Panc1 (cell line): ENCODE measurements around the gene DSCAM. TPM values are rescaled to one million over a fixed set of nuclear protein-coding genes. Genes with fewer than 3 reads are reported as not detected.

Experiments
- ATAC-seq: fragments of 200-7000 bp; cut with Tn5 transposase; 2 replicates; pipeline ENCODE4 v1.9.1; 2020; ENCODE audit warnings: mild to moderate bottlenecking, moderate library complexity
- BruUV-seq: library from RNA; stranded (reverse); fragments of 400-500 nt; replicated peaks from 2 replicates; lab custom pipeline; 2021; lab: Mats Ljungman, UMichigan
- CTCF ChIA-PET: fragments of 300-600 bp; sonication (Branson Sonifier 250); formaldehyde crosslinking; loops from one replicate; lab custom pipeline; 2022; ENCODE audit warnings: antibody characterized with exemption; lab: Charles Lee
- POLR2A ChIA-PET: fragments of 300-600 bp; sonication (Branson Sonifier 250); formaldehyde crosslinking; loops from one replicate; lab custom pipeline; 2022; ENCODE audit warnings: antibody characterized with exemption; lab: Charles Lee
- DNase-seq: peaks from one replicate; pipeline ENCODE4 v3.0.0-alpha.2; 2010; ENCODE audit warnings: low read depth, low spot score
- H3K27ac ChIP-seq: 2 replicates; pipeline ENCODE4 v1.5.1; 2011; ENCODE audit warnings: mild to moderate bottlenecking, low read length, inconsistent platforms
- H3K27me3 ChIP-seq: fragments of 200-500 bp; sonication (Bioruptor generic); 2 replicates; pipeline ENCODE4 v1.6.0; 2014; ENCODE audit warnings: low read length, inconsistent platforms; ENCODE audit not compliant: control insufficient read depth, insufficient read depth
- H3K36me3 ChIP-seq: fragments of 200-500 bp; sonication (Bioruptor generic); 2 replicates; pipeline ENCODE4 v1.5.1; 2014; ENCODE audit warnings: inconsistent platforms, mild to moderate bottlenecking, low read length, moderate library complexity; ENCODE audit not compliant: control insufficient read depth, insufficient read depth
- H3K4me1 ChIP-seq: 2 replicates; pipeline ENCODE4 v1.5.1; 2011; ENCODE audit warnings: inconsistent platforms, mild to moderate bottlenecking, low read length, moderate library complexity; ENCODE audit not compliant: control insufficient read depth, insufficient read depth
- H3K4me3 ChIP-seq, 2 experiments: 2 replicates each; pipeline ENCODE4 v1.5.1; 2011 to 2012; ENCODE audit warnings: low read depth in 2 of 2, low read length in 2 of 2, mild to moderate bottlenecking in 2 of 2, inconsistent platforms in 1 of 2, moderate library complexity in 1 of 2
- H3K9me3 ChIP-seq: fragments of 200-500 bp; sonication (Bioruptor generic); 2 replicates; pipeline ENCODE4 v1.5.1; 2014; ENCODE audit warnings: low read depth, mild to moderate bottlenecking, inconsistent platforms, low read length, moderate library complexity; ENCODE audit not compliant: control insufficient read depth, insufficient read depth
- CTCF ChIP-seq: fragments of 450-650 bp; IDR thresholded peaks from 2 replicates; pipeline ENCODE4 v1.5.1; 2017; ENCODE audit warnings: mild to moderate bottlenecking
- POLR2AphosphoS5 ChIP-seq: IDR thresholded peaks from 2 replicates; pipeline ENCODE4 v1.6.1; 2012; ENCODE audit warnings: mild to moderate bottlenecking, low read depth, low read length, moderate library complexity
- REST ChIP-seq, 2 experiments: IDR thresholded peaks; 2 replicates each; pipeline ENCODE4 v1.6.1; 2011 to 2012; ENCODE audit warnings: low read depth in 2 of 2, control low read depth in 1 of 2, low read length in 1 of 2, mild to moderate bottlenecking in 1 of 2, moderate library complexity in 1 of 2; ENCODE audit not compliant: insufficient read depth in 1 of 2
- SIN3A ChIP-seq: IDR thresholded peaks from 2 replicates; pipeline ENCODE4 v1.6.1; 2012; ENCODE audit warnings: low read depth, mild to moderate bottlenecking, low read length, moderate library complexity, borderline replicate concordance; ENCODE audit not compliant: insufficient read depth
- TCF7L2 ChIP-seq: IDR thresholded peaks from 2 replicates; pipeline ENCODE4 v1.6.1; 2011; ENCODE audit warnings: mild to moderate bottlenecking, low read depth, low read length, inconsistent platforms
- in situ Hi-C: cut with HindIII; loops from 2 replicates; pipeline ENCODE4 v1.10.0; 2016; ENCODE audit warnings: low sequenced_read_pairs, low pct_unique_long_range_greater_than_20kb
- intact Hi-C: fragments of 100-400 bp; cut with micrococcal nuclease; formaldehyde crosslinking; loops from one replicate; pipeline ENCODE4 v1.10.0; 2022; ENCODE audit not compliant: unreplicated experiment
- total RNA-seq: library from RNA; stranded (reverse); gene quantifications from one replicate; pipeline ENCODE4 v1.2.1, GENCODE V29; 2021; ENCODE audit not compliant: unreplicated experiment

DSCAM gene
- total RNA-seq, 1 experiment from 2014 or later = not detected

- in situ Hi-C loops = no loop called here
- POLR2A ChIA-PET = no interaction called here
These were observed 208.3 kb downstream of the DSCAM start for GRCh38 chr21:40638466-40639251.

GRCh38 chr21:40636026-40636425 is 210.9 kb downstream of the DSCAM start:
- BruUV-seq = no TSS peak

More at GRCh38 chr21:40638466-40639251, 208.3 kb downstream of the DSCAM start:
- TF ChIP-seq CTCF (no peak), TCF7L2 (no peak), SIN3A (no peak), REST (IDR thresholded peaks at IDR 0.05; ENCODE audit: insufficient read depth in 1 of 2, low read depth in 2 of 2, low read length in 1 of 2) (no peak), POLR2AphosphoS5 (no peak)
- Histone ChIP-seq H3K27ac (no peak overlapping the region), H3K36me3 (no peaks in the 10 kb centered on the region), H3K4me1 (no peaks in the 10 kb centered on the region), H3K27me3 (no peaks in the 10 kb centered on the region), H3K4me3 (no peak overlapping the region), H3K9me3 (no peaks in the 10 kb centered on the region)
- intact Hi-C loops = no loop called here
- CTCF ChIA-PET = no interaction called here
- no peak for ATAC-seq
- no TSS peak for BruUV-seq
- no peak for DNase-seq

More at GRCh38 chr21:40636026-40636425, 210.9 kb downstream of the DSCAM start:
- TF ChIP-seq REST (IDR thresholded peaks at IDR 0.05; ENCODE audit: insufficient read depth in 1 of 2, low read depth in 2 of 2, low read length in 1 of 2) = no peak
- no peak for TF ChIP-seq TCF7L2
- TF ChIP-seq SIN3A = no peak
- TF ChIP-seq CTCF = no peak
- no peak for TF ChIP-seq POLR2AphosphoS5
- CTCF ChIA-PET = no interaction called here
- intact Hi-C loops = no loop called here
- Histone ChIP-seq H3K4me1 (no peaks in the 10 kb centered on the region), H3K27me3 (no peaks in the 10 kb centered on the region), H3K9me3 (no peaks in the 10 kb centered on the region), H3K36me3 (no peaks in the 10 kb centered on the region), H3K27ac (no peak overlapping the region), H3K4me3 (no peak overlapping the region)
- DNase-seq = no peak
- in situ Hi-C loops = no loop called here
- no peak for ATAC-seq
- POLR2A ChIA-PET = no interaction called here
